MV-4-11 (cell line): ENCODE results near the gene IL12RB1.

Source experiments
- DNase-seq: peaks from one replicate; lab custom pipeline; 2025; lab: John Stamatoyannopoulos, UW

Gene IL12RB1

DNA sequence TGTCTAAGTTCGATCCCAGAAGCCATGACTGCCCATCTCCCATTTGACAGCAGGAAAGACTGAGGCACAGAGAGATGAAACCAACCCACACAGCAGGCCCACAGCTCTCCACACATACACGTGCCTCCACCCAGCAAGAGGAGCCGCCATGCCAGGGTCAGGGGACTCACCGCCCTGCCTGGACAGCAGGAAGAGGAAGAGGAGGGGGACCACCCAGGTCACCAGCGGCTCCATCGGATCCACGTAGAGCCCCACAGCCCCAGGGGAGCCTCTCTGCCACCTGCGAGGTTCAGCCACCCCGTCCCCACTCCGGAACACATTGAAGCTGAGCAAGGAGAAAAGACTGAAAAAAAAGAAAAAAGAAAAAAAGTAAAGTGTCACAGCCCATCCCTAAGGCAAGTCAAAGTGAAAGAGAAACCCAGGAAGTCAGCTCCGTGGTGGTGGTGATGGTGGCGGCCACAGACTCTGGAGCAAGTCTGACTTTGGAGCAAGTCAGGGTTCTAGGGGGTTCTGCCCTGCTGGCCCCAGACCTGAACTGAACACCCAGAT is at the start of gene IL12RB1:
Gene IL12RB1, minus strand, starts transcription at position 345 of the 549 bp plus-strand sequence. Its CDS starts 111 bp downstream, at position 234.
- DNase-seq, result peak; percentile 77

DNA sequence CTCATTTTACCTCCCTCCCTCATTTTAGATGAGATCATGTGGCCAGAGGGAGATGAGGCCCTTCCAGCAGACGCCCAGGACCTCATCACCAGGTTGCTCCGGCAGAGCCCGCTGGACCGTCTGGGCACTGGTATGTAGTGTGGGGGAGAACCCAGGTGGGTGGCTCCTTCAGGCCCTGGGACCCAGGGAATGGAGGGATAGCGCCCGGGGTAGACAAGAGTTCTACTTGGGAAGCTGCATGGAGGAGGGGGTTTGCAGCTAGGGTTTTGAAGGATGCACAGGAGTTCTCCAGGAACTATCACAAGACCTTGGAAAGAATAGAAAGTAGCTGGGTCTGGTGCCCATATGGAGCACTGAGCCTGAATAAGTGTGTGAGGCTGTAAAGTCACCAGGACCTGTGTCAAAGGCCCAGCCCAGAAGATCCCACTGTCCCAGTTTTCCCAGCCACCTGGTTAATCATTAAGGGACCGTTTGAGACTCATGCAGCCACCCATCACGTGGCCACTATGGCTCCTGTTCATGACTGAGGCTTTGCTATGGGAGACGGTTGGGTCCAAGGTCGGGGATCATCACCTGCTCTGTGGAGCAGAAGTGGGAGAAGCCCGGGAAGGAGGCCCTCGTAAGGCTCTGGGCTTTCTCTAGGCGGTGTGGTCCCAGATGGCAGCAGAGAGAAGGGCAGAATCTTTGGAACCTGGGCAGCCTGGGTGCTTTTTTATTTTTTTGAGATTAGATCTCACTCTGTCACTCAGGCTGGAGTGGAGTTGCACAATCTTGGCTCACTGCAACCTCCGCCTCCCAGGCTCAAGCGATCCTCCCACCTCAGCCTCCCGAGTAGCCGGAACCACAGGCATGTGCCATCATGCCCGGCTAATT is 49.2 kb upstream of the IL12RB1 start:
- DNase-seq, result no peak

DNA sequence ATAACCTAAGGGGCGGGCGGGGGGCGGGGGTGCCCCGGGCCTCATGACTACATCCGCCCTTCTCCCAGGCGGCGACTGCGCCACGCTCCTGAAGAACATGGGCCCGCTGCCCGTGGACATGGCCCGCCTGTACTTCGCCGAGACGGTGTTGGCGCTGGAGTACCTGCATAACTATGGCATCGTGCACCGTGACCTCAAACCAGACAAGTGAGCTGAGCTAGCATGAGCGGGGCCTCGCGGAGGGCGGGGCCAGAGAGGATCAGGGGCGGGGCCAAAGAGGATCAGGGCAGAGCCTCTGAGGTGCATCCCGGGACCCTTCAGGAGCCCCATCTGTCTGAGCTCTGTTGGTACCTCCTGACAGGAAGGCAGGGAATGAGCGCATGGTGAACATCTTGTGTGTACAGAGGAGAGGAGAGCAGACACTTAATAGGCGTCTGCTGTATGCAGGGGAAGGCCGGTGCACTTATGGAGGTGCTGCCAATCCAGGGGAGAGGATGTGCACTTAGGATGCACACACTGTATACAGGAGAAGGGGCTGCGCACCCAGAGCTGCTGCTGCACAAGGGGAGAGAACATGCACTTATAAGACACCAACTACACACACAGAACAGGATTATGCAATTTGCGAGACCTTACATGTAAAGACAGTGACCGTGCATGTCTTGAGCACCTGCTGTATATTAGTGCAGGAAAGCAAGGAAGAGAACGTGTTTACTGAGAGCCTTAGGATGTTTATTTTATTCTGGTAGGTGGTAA is 45.3 kb upstream of the IL12RB1 start:
- no peak for DNase-seq

DNA sequence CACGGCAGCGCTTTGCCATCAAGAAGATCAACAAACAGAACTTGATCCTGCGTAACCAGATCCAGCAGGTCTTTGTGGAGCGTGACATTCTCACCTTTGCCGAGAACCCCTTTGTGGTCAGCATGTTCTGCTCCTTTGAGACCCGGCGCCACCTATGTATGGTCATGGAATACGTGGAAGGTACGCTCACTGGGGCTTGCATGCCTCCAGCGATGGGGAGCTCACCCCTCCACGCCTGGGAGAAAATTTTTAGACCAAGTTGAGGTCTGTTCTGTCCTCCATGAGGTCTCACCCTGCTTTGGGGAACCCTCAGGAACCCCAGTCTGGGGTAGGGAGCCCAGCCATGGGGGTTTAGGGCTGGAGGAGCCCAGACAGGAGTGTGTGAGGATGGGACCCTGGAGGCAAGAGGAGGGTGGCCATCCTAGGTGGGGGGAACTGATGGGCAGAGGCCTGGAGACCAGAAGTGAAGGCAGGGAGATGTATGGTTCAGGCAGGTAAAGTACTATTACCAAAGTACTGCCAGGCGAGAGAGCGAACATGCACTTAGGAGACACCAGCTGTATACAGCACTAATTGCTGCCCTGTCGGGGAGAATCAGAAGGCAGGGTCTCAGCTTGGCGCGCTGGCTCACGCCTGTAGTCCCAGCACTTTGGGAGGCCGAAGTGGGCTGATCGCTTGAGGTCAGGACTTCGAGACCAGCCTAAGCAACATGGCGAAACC is 43.9 kb upstream of the IL12RB1 start:
- DNase-seq, result no peak

DNA sequence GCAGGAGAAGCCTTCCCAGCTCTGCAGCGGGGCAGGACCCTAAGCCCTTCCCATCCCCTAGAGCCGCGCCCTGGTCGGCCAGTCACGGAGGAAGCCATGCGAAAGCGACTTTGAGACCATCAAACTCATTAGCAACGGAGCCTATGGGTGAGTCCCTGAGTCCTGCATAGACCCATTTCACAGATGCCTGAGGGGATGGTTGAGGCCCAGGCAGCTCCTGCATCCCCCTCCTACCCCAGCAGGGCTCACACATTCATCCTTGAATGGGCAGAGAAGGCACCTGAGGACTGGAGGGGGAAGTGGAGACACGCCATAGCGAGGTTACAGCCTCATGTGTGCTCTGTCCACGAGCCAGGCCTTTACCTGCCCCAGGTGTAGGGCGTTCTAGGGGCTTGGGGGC is 42.1 kb upstream of the IL12RB1 start:
- no peak for DNase-seq

DNA sequence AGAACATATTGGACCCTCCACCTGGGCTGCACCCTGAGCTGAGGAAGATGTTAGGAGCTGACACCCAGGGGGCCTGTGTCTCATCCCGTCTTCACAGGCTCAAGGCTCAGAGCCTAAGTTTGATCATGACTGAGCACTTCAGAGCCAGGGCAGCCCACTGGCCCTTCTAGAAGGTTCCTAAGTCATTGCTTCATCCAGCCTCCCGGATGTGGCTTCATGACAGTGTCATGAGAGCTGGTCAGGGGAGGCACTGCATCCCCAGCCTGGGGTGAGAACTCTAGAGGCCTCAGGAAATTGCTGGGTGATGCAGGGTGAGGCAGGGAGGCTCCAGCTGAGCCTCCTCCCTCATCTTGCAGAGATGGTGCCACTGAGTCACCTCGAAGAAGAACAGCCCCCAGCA is 41.3 kb upstream of the IL12RB1 start:
- peak; percentile 96 for DNase-seq

DNA sequence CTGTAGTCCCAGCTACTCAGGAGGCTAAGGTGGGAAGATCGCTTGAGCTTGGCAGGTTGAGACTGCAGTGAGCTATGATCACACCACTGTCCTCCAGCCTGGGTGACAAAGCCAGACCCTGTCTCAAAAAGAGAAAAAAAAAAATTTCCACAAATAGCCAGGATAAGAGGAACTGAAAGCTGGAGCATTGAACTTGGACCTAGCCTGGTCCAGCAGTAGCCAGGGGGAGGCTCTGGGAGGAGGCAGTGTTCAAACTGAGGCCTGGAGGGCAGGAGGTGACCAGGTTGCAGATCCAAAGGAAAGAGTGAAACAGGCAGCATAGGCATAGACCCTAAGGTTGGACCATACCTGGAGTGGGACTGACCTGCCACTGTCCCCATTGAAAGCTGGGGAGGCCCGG is 39.4 kb upstream of the IL12RB1 start:
- peak; percentile 84 for DNase-seq

DNA sequence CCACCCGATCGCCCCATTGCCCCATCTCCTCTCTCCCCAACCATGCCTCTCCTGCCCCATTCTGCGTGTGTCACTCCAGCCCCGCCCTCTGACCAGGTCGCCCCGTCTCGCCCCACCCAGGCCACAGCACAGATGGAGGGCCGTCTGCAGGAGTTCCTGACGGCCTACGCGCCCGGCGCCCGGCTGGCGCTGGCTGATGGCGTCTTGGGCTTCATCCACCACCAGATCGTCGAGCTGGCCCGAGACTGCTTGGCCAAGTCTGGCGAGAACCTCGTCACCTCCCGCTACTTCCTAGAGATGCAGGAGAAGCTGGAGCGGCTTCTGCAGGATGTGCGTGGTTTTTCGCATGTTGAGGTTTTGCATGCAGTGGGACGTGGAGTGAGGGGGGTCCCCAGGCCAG is 37.1 kb upstream of the IL12RB1 start:
- peak; percentile 38 for DNase-seq

DNA sequence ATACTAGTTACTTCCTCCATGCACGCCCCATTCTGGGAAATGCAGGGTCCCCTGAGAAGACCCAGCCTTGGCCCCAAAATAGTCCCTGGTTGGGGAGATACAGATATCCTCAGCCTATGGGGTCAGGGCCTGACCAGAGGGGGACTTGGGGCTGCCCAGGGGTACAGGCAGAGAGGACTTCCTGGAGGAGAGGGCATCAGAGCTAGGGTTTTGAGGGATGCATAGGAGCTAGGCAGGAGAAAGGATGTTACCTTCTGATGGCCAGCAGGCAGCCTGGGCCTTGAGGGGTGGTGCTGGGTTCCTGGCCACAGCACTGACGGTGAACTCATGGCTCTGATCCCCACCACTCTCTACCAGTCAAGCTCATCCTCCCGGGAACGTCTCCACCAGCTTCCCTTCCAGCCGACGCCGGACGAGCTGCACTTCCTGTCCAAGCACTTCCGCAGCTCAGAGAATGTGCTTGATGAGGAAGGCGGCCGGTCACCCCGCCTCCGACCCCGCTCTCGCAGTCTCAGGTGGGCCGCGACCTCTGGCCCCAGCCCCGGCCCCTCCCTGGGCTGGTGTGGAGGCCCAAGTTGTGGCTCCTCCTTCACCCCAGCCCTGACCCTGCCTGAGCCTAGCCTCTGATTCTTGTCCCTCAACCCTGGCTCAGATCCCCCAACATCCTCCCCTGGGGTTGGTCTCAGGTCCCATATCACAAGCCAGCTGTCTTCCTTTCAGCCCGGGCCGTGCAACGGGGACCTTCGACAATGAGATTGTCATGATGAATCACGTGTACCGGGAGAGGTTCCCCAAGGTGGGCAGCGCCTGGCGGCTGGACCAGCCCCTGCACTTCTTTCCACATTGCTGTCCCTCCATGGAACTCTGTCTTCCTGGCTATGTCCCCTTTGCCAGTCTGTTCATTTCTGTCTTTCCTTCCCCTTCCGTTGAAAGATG is 36.4 kb upstream of the IL12RB1 start:
- no peak for DNase-seq

DNA sequence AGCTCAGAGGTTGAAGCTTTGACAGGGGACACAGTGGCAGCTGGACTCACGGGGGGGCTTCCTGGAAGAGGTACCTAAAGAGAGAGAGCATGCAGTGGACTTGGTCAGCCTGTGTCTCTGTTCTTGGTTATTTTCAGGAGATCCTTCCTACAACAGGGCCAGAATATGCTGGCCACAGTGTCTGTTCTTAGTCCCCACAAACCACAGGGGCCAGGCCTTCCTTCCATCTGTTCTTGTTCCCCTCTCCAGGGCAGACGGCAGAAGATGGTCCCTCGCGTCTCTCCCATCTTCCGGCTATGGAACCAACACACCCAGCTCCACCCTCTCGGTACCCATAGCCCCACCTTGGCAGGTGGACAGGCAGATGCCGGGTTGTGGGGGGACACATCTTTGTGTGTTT is 35.7 kb upstream of the IL12RB1 start:
- DNase-seq, result peak; percentile 57

DNA sequence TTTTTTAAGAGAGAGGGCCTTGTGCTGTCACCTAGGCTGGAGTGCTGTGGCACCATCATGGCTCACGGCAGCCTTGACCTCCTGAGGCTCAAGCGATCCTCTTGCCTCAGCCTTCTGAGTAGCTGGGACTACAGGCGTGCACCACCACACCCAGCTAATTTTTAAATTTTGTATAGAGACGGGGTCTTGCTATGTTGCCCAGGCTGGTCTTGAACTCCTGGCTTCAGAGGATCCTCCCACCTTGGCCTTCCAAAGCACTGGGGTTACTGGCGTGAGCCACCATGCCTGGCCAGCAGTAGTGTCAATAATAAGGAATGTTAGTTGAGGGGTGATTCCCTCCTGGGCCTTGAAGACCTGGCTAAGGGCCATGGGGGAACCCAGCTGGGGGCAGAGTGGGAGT is 34.4 kb upstream of the IL12RB1 start:
- no peak for DNase-seq

DNA sequence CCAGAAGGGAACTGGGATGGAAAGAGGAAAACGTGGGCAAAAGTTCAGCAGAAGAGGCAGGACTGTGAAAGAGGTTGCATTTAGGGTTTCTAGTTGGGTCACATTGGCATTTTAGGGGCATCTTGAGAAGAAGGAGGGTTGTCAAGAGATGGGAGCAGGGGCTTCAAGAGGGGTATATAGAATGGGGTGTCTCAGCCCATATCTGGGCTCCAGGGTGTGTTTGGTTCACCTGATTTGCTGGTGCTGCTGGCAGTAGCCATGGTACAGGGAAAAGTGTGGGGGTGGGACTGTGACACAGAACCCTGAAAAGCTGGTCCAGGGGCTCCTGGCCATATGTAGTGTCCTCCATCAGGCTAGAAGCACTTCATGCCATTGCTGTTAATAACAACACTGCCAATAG is 33.4 kb upstream of the IL12RB1 start:
- DNase-seq, result no peak

DNA sequence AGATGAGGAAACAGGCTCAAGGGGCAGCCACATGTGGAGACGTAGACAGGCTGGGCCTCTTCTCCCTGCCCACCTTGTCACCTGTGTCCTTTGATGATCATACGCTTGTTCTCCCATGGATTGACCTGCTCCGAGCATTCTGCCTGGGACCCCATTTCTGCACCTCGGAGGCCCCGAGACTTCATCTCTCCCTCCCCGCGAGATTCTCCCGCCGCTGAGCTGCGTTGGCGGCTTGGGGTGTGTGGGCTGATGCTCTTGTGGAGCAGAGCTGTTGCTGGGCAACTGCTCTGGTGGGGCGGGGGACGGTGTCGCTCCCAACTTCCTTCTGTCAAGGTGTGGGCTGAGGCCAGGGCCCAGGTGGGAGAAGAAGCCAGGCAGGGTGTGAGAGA is 33.0 kb upstream of the IL12RB1 start:
- no peak for DNase-seq

DNA sequence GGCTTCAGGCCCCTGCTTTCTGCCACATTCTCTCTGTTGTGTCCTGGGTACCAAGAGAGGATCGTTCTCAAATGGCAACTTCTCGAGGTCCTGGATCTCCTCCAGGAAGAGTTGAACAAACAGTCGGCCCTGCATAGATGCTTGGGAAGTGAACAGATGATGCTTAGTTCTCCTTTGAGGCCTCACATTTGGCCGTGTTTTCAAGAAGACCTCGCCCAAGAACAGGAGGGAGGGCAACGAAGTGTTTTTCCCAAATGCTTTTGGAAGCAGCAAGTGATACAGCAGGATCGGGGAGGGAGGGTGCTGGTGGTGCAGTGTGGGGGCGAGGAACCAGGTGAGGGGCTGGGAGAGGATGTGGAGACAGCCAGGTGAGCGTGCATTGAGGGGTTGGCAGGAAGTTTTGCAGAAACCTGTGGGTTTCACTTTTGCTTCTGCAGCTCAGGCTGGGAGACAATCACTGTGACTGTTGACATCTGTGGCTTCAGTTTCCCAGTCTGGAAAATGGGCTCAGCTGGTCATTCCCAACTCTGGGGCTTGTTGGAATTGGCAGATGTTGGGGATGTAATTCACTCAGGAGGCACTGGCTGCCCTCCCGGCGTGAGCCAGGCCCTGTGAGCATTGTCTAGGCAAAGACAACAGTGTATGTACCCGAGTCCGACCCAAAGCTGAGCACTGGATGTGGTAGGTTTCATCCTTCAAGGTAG is 32.4 kb upstream of the IL12RB1 start:
- no peak for DNase-seq

DNA sequence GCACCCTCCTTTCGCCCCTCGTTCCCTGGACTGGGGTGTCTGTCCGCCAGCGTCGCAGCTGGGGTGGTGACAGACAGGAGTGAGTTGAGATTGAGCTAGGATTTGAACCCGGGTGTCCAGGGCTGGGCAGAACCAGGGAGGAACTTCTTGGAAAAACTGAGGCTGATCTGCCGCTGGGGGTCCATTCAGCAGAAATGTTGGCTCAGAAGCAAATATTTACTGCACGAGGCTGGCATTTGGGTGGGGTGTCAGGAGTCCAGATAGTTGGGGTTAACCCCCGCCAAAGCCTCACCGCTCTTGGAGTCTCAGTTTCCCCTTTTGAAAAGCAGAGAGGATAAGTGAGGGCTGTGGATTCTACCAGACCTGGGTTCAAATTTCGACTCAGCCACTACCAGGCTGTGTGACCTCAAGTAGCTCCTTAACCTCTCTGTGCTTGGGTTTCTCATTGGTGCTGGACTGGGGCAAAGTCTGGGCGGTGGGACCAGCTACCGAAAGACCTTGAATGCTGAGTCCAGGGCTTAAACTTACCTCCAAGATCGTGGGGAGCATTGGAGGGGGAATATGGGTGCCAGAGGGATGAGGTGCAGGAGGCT is 31.8 kb upstream of the IL12RB1 start:
- DNase-seq, result no peak

DNA sequence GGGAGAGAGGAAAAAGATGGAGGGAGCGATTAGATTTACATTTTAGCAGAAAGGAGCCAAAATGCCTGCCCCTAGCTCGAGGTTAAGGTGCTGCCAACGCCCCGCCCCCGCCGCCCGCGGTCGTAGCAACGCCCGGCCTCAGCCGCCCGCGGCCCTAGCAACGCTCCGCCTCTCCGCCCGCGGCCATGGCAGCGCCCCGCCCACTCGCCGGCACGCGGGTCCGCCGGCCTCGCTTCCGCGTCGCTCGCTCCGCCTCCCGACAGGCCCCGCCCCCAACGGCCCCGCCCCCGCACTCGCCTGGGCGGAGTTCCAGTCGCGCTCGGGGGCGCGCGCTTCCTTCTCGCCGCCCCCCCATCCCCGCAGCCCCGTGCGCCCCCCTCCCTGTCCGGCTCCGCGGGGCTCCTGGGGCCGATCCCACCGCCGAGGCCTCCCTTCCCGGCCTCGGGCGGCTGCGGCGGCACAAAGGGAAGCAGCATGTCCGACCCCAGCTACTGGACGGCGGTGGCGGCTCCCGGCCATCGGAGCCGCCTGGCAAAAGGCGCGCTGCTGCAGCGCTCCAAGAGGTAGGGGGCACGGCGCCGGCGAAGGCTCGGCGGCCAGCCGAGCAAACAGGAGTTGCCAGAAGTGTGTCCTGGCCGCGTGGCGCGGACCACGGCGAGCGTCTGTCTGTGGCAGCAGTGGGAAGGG is 31.1 kb upstream of the IL12RB1 start:
- DNase-seq, result peak; percentile 84

DNA sequence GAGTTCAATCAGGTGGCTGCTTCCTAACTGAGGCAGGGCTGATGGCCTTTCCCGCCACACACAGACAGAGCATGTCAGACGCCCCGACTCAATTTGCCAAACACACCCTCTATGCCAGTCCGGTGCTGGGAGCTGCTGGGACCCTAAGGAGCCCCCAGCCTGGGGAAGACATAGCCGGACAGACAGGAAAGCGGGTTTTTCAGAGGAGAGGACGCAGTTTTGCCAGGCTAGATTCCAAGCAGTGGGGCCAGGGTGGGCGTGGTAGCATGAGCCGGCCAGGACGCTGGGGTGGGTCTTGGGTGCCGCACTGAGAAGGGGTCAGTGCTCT is 30.6 kb upstream of the IL12RB1 start:
- no peak for DNase-seq

DNA sequence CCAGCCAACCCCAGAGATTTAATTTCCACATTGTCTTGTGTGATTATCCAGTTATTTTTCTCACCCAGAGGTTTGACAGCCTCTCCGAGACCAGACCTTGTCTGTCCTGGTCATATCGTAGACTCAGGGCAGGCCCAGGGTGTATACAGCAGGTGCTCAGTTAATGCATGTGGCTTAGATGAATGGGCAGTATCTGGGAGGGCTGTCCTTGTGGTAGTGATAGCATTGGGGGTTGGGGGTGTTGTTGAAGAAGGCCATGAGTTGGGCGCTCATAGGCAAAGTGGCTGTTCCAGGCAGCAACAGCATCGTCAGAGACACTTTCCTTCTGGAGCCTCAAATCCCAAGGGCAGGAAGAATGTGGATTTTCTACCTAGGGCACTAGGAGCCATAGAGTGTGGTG is 27.7 kb upstream of the IL12RB1 start:
- no peak for DNase-seq

DNA sequence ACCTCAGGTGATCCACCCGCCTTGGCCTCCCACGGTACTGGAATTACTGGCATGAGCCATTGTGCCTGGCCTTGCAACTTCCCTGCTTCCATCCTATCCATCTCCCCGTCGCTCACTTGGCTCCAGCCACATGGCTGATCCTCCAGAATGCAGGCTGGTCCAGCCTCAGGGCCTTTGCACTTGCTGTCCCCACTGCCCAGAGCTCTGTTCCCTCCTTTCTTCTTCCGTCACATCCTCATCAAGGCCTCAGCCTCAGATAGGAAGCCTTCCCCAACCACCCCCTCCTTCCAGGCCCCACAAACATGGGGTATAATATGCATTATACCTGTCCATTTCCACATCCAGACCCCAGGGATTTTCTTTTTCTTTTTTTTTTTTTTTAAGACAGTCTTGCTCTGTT is 27.1 kb upstream of the IL12RB1 start:
- DNase-seq, result no peak

DNA sequence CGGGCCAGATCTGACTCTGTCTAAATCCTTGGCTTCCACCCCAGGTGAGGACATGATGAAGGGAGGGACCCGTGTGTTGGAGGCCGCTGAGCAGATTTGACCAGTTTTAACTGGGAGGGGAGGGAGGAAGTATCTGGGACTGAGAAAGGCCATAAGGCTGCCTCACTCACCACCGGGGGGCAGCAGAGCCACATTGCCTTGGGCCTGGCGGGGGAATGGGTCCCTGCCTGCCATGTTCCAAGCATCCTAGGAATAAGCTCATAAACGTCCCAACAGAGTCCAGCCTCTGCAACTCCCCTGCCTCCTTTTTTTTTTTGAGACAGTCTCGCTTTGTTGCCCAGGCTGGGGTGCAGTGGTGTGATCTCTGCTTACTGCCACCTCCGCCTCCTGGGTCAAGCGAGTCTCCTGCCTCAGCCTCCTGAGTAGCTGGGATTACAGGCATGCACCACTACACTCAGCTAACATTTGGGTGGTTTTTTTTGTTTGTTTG is 26.3 kb upstream of the IL12RB1 start:
- peak; percentile 82 for DNase-seq
